GM19468 (cell line): ENCODE data around the gene DYRK1A.
"Not testable (repeated sequence)": the region's sequence is repeated elsewhere in the genome, so short reads cannot be mapped to it uniquely, and the experiment has no call there.

Experiments
- ATAC-seq: cut with Tn5 transposase; IDR thresholded peaks from one replicate; pipeline ENCODE4 v1.9.1; 2021; ENCODE audit warnings: mild to moderate bottlenecking, moderate library complexity, moderate number of reproducible peaks; ENCODE audit not compliant: unreplicated experiment; ENCODE audit errors: extremely low read depth

DYRK1A gene

DNA sequence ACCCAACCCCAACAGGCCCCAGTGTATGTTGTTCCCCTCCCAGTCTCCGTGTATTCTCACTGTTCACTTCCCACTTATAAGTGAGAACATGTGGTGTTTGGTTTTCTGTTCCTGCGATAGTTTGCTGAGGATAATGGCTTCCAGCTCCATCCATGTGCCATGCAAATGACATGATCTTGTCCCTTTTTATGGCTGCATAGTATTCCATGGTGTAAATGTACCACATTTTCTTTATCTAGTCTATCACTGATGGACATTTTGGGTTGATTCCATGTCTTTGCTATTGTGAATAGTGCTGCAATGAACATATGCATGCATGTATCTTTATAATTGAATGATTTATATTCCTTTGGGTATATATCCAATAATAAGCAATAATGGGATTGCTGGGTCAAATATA lies 174.6 kb downstream of the DYRK1A start:
- ATAC-seq: not testable (repeated sequence)

GRCh38 chr21:37542512-37542911 lies 175.9 kb downstream of the DYRK1A start:
- ATAC-seq: no peak

- ATAC-seq: no peak
Measured at GRCh38 chr21:37546299-37546908, 179.8 kb downstream of the DYRK1A start.

- no peak for ATAC-seq
Measured at GRCh38 chr21:37546949-37547614, 180.5 kb downstream of the DYRK1A start.

DNA sequence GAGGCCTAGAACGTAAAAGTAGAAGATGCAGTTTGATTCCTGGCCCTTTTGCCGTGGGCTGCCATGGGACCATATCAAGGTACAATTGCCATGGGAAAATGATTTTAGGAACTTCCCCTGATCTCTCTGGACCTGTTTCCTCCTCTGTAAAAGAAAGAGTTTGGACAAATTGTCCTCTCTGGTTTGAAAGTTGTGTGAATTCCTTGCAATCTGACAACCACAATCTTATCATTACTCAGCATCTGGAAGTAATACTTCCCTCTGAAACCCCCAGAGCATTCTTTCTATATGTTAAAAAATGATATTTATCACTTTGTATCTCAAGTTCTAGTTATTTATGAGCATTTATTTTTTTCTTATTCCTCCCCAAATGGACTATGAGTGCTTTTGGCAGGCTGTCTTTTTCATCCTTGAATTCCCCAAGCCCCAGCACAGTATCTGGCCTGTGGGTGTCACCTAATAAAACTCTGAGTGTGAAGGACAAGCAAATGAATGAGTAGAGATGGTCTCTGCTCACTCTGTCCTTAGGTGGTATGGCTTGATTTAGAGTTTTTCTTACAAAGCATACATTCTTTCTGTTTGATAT lies 181.1 kb downstream of the DYRK1A start:
- ATAC-seq: no peak

DNA sequence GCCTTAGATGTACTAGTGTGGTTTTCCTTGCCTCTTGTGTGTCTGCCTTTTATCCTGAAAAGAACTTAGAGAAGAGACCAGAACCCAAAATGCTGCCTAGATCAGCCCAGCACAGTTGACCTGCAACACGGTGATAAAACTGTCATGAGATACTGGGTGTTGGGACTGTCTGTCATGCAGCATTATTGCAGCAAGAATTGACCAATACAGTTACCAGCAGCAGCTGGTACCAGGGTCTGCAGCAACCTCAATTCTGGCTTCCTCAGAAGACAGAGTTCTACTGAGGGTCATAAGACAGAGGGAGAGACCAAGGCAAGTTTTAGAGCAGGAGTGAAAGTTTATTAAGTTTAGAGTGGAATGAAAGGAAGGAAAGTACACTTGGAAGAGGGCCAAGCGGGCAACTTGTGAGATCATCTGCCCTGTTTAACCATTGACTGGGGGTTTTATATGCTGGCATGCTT lies 182.0 kb downstream of the DYRK1A start:
- ATAC-seq: no peak

- not testable (repeated sequence) for ATAC-seq
Measured at GRCh38 chr21:37549730-37550129, 183.2 kb downstream of the DYRK1A start.

- no peak for ATAC-seq
Measured at GRCh38 chr21:37550157-37550556, 183.6 kb downstream of the DYRK1A start.

DNA sequence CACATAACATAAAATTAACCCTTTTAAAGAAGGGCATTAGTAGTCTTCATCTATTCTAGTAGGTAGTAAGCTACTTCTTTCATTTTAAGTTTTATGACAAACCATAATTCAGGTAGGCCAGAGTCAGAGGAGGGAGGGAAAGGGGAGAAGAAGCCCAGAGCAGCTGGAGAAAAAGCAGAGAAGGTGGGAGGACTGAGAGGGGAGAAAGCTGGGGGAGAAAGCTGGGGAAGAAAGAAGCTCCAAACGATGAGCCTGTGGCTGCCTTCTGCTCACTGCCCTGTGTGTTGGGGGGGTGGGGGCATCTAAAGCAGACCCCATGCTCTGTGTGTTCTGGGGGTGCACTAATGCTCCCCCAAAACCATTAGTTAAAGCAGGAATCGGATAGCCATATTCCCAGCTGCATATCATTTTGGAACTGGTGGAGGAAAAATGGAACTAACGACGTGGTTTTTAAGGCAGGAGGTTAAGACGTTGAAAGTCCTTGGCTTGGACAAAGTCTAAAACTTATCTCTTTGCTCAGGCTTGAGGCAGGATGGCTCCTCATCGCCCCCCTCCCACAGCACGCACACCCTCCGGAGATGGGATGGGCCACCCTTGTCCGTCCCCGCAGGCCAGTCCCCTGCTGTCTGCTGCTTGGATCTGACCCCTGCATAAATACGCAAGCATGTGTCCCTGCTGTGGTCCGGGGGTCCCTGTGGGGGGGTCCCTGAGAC lies 184.2 kb downstream of the DYRK1A start:
- ATAC-seq: no peak

DNA sequence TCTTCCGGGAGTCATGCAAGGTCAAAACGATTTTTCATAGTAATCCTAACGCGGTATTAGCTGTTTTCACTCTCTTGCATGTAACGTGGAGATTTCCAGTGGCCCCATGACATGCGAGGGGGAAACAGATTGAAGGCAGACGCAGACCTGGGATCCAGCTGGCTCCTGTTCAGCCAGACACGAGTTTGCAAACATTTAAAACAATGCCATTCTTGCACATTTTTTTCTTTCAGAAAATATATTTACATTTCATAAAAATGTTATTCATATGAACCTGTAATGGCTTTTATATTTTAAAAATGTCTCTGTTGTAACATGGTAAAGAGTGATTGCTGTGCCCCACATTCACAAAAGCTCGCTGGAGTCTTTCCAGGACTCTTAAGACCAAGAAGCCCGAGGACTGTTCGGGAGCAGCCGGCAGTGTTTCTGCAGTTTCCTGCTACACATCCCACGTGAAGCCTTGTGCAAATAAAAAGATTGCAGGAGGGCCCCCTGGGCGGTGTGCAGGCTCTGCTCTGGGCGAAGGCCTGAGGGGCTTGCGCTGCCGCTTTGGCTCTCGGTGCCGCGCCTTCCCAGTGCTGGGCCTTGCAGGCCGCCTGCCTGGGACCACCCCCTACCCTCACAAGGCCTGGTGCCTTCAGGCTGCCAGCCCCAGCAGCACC lies 184.9 kb downstream of the DYRK1A start:
- no peak for ATAC-seq

DNA sequence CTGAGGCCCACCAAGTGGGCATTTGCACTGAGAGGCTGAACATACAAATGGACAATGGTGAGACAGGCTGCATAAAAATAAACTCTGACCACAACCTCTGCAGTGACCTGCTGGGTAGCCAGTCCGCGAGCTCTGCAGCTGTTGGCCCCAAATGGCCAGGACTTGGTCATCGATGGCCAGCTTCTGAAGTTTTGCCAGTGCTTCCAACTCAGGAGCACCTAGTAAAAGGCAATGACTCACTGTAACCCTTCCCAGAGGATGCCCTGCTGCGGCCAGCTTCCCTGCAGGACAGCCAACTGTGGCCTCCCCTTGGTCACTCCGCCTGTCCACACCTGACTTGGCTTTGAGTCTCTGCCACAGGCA lies 185.4 kb downstream of the DYRK1A start:
- no peak for ATAC-seq

GRCh38 chr21:37552496-37553029 lies 186.0 kb downstream of the DYRK1A start:
- no peak for ATAC-seq

DNA sequence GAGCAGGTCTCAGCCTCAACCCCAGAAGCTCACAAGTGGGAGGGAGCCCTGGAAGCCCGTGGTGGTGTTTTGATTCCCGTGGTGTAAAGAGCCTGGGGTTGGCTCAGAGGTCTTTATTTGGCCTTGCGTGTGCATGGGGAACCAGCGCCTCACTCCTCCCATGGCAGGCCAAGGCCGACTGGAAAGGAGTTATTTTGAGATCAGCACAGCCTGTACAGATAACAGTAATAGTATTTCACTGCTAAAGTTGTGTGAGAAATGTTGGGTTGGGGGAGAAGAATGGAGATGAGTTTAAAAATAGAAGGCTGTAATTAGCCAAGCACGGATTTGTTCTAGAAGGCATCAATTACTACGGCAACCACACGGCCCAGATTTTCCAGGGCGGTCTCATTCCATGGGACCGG lies 186.5 kb downstream of the DYRK1A start:
- ATAC-seq: no peak

GRCh38 chr21:37554661-37555379 lies 188.2 kb downstream of the DYRK1A start:
- no peak for ATAC-seq

DNA sequence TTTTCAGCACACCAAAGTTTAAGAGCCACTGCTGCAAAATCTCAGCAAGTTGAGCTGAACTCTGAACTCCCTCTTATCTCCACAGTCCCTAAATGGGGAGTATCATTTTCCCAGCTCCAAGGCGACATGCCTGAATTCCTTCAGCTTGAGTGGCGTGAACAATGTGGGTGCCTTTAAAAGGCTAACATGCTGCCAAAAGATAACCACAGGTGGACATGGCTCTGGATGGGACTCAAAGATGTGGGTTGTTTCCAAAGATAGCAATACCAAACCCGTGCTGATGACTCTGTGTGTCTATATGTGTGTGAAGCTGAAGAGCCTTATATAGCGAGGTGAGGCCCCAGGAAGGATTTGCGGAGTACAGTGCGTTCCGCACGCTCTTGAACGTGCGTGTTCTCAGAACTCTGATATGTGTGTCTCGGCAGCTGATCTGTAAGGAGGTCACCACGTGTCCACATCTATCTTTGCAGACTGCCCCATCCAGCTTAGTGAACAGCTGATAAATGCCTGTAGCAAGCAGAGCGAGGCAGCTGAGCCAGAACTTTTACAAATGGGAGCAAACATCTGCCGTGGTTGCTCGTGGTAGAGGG lies 189.2 kb downstream of the DYRK1A start:
- ATAC-seq: no peak

- ATAC-seq: peak; percentile 79
Measured at GRCh38 chr21:37557261-37557950, 190.8 kb downstream of the DYRK1A start.

GRCh38 chr21:37558676-37559211 lies 192.2 kb downstream of the DYRK1A start:
- no peak for ATAC-seq

DNA sequence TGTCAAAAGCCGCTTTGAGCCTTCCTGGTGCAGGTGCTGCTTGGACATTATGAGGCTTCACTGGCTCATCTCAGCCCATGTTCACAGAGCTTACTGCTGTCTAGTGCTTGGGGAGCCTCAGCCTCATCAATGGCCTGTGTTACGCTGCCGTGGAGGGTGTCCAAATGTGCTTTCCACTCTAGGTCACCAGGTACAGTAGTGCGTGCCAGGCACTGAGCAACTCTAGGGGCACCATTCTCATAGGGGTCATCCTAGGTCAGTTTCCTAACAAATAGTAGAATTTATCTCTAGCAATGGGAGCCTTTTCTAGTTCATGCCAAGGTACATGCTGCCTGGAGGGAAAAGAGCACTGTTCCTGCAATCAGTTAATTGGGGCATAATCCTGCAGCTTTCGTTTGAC lies 193.8 kb downstream of the DYRK1A start:
- no peak for ATAC-seq
